Lower lobe of right lung (tissue), 2 donors: ENCODE measurements around the gene LASP1. TPM values are rescaled to one million over a fixed set of nuclear protein-coding genes. Genes with fewer than 3 reads are reported as not detected.

Experiments used
- ATAC-seq, 2 donors: fragments of 200-7000 bp; cut with Tn5 transposase; one replicate each; pipeline ENCODE4 v1.9.1; 2020 to 2022; ENCODE audit warnings: mild to moderate bottlenecking in 2 of 2, moderate library complexity in 2 of 2
- DNase-seq: peaks from one replicate; pipeline ENCODE4 v3.0.0-alpha.2; 2020
- H3K27ac ChIP-seq: fragments of 200-600 bp; one replicate; pipeline ENCODE4 v1.8.0; 2022
- H3K27me3 ChIP-seq: fragments of 200-600 bp; one replicate; pipeline ENCODE4 v1.8.0; 2022; ENCODE audit warnings: low read depth
- H3K36me3 ChIP-seq: fragments of 200-600 bp; one replicate; pipeline ENCODE4 v1.8.0; 2022; ENCODE audit warnings: mild to moderate bottlenecking
- H3K4me1 ChIP-seq: fragments of 200-600 bp; one replicate; pipeline ENCODE4 v1.8.0; 2022
- H3K4me3 ChIP-seq: fragments of 200-600 bp; one replicate; pipeline ENCODE4 v1.8.0; 2022; ENCODE audit warnings: mild to moderate bottlenecking
- H3K9me3 ChIP-seq: fragments of 200-600 bp; one replicate; pipeline ENCODE4 v1.8.0; 2022
- CTCF ChIP-seq: fragments of 200-600 bp; IDR thresholded peaks from one replicate; pipeline ENCODE4 v1.8.0; 2022; ENCODE audit warnings: antibody characterized with exemption, mild to moderate bottlenecking
- intact Hi-C: fragments of 100-400 bp; cut with DNase I; formaldehyde crosslinking; loops from one replicate; pipeline ENCODE4 v1.11.0; 2022
- total RNA-seq: library from RNA; stranded (reverse); fragmentation: NEBNext Ultra II Directional; extraction: Animal tissue kit (Norgen Biotek cat#: 25700); gene quantifications from one replicate; pipeline ENCODE4 v1.2.1, GENCODE V29; 2021
- donor health status: DM: no; HTN: yes; CAD: no; lungs with severe emphysema.

Gene LASP1
- total RNA-seq, 1 donor from 2014 or later, result 158 TPM

- H3K9me3 ChIP-seq, result no peaks in the 10 kb centered on the region
- no peaks in the 10 kb centered on the region for H3K27me3 ChIP-seq
- H3K27ac ChIP-seq, result peak overlapping the region; percentile 50
- H3K4me3 ChIP-seq, result no peak overlapping the region
- ATAC-seq (no peak), DNase-seq (no peak)
- peaks cover 74% of the 10 kb centered on the region for H3K4me1 ChIP-seq
- intact Hi-C loops, result no loop called here
- TF ChIP-seq CTCF, result no peak
- H3K36me3 ChIP-seq, result peaks cover 92% of the 10 kb centered on the region
Observed at GRCh38 chr17:38894276-38894675, 24.4 kb downstream of the LASP1 start.

GRCh38 chr17:38896346-38896954 lies 26.6 kb downstream of the LASP1 start:
- ATAC-seq (no peak), DNase-seq (no peak)
- peaks cover 83% of the 10 kb centered on the region for H3K36me3 ChIP-seq
- no peak for TF ChIP-seq CTCF
- intact Hi-C loops, result no loop called here
- peak overlapping the region; percentile 78 for H3K27ac ChIP-seq
- no peaks in the 10 kb centered on the region for H3K27me3 ChIP-seq
- H3K9me3 ChIP-seq, result no peaks in the 10 kb centered on the region
- no peak overlapping the region for H3K4me3 ChIP-seq
- H3K4me1 ChIP-seq, result peaks cover 96% of the 10 kb centered on the region

- TF ChIP-seq CTCF, result no peak
- DNase-seq, result no peak
Observed at GRCh38 chr17:38897176-38897575, 27.3 kb downstream of the LASP1 start.

GRCh38 chr17:38897671-38898290 lies 27.9 kb downstream of the LASP1 start:
- TF ChIP-seq CTCF, result no peak
- peak overlapping the region; percentile 78 for H3K27ac ChIP-seq
- peaks cover 83% of the 10 kb centered on the region for H3K36me3 ChIP-seq

More at GRCh38 chr17:38897176-38897575, 27.3 kb downstream of the LASP1 start:
- Histone ChIP-seq H3K36me3 (peaks cover 83% of the 10 kb centered on the region), H3K4me3 (no peak overlapping the region), H3K27me3 (no peaks in the 10 kb centered on the region), H3K27ac (peak overlapping the region; percentile 78), H3K4me1 (peaks cover 96% of the 10 kb centered on the region), H3K9me3 (no peaks in the 10 kb centered on the region)
- intact Hi-C loops, result no loop called here
- ATAC-seq, result no peak

GRCh38 chr17:38898291-38898679 lies 28.4 kb downstream of the LASP1 start:
- Histone ChIP-seq H3K27me3 (no peaks in the 10 kb centered on the region), H3K36me3 (peaks cover 83% of the 10 kb centered on the region), H3K4me1 (peaks cover 96% of the 10 kb centered on the region), H3K27ac (peak overlapping the region; percentile 78), H3K9me3 (no peaks in the 10 kb centered on the region), H3K4me3 (peak overlapping the region; percentile 5)
- TF ChIP-seq CTCF, result no peak
- ATAC-seq (no peak), DNase-seq (no peak)
- intact Hi-C loops, result no loop called here

More at GRCh38 chr17:38897671-38898290, 27.9 kb downstream of the LASP1 start:
- DNase-seq (no peak), ATAC-seq (no peak)
- Histone ChIP-seq H3K4me3 (peak overlapping the region; percentile 5), H3K4me1 (peaks cover 96% of the 10 kb centered on the region), H3K9me3 (no peaks in the 10 kb centered on the region), H3K27me3 (no peaks in the 10 kb centered on the region)
- intact Hi-C loops, result no loop called here
